ENCODE data around the gene KATNAL1. TPM values are rescaled to one million over a fixed set of nuclear protein-coding genes. Genes with fewer than 3 reads are reported as not detected.

KATNAL1 gene
- polyA plus RNA-seq, 1 donor (not counting 4 experiments of a cell fraction or from before 2014, with no cell fraction given), result 10.1 TPM

GRCh38 chr13:30355384-30355699 is 48.0 kb upstream of the KATNAL1 start:
- Histone ChIP-seq H4K20me1 (ENCODE audit: control insufficient read depth, extremely low read depth, insufficient read depth, low read length) (no peaks in the 10 kb centered on the region), H3K36me3 (ENCODE audit: control insufficient read depth in 2 of 2, extremely low read depth in 1 of 2, insufficient read depth in 2 of 2, low read length in 2 of 2) (no peaks in the 10 kb centered on the region), H3K9me3 (ENCODE audit: control insufficient read depth, low read depth, low read length) (no peaks in the 10 kb centered on the region), H3K4me1 (ENCODE audit: control insufficient read depth, extremely low read depth, insufficient read depth, low read length) (no peaks in the 10 kb centered on the region), H3K79me2 (ENCODE audit: control insufficient read depth, insufficient read depth, low read length) (no peaks in the 10 kb centered on the region), H3K27ac (ENCODE audit: control insufficient read depth, insufficient read depth, low read length) (no peak overlapping the region), H2AFZ (ENCODE audit: control insufficient read depth, low read length) (no peak overlapping the region), H3K9me1 (ENCODE audit: control insufficient read depth, extremely low read depth, insufficient read depth, low read length) (no peaks in the 10 kb centered on the region), H3K4me3 (ENCODE audit: control insufficient read depth in 2 of 3, extremely low read depth in 1 of 3, insufficient read depth in 2 of 3, low read depth in 1 of 3, low read length in 3 of 3) (no peak overlapping the region), H3K27me3 (ENCODE audit: control insufficient read depth, extremely low read depth, insufficient read depth, low read length) (no peaks in the 10 kb centered on the region), H3K4me2 (ENCODE audit: control insufficient read depth, extremely low read depth, insufficient read depth, low read depth, low read length) (no peak overlapping the region), H3K9ac (ENCODE audit: control insufficient read depth, extremely low read depth, insufficient read depth, low read length) (no peak overlapping the region)
- FAIRE-seq, result no peak
- dilution Hi-C loops (cut with MboI; ENCODE audit: extremely low pct_ligation_motif_present, low sequenced_read_pairs), result no loop called here
- no peak for TF ChIP-seq CTCF (optimal IDR thresholded peaks at IDR 0.05 in 1 of 3, IDR thresholded peaks at IDR 0.05 in 1 of 3, conservative IDR thresholded peaks at IDR 0.05 in 1 of 3; ENCODE audit: extremely low read depth in 1 of 3, insufficient read depth in 2 of 3, low read length in 3 of 3)
- TF ChIP-seq EZH2 (IDR thresholded peaks at IDR 0.05; ENCODE audit: low read length), result no peak
- no peak for DNase-seq (ENCODE audit: low read depth, low spot score)

GRCh38 chr13:30354493-30355383 is 47.4 kb upstream of the KATNAL1 start:
- no peaks in the 10 kb centered on the region for H4K20me1 ChIP-seq (ENCODE audit: control insufficient read depth, extremely low read depth, insufficient read depth, low read length)
- H3K27me3 ChIP-seq (ENCODE audit: control insufficient read depth, extremely low read depth, insufficient read depth, low read length), result no peaks in the 10 kb centered on the region
- H3K9me3 ChIP-seq (ENCODE audit: control insufficient read depth, low read depth, low read length), result no peaks in the 10 kb centered on the region
- H3K9me1 ChIP-seq (ENCODE audit: control insufficient read depth, extremely low read depth, insufficient read depth, low read length), result no peaks in the 10 kb centered on the region
- DNase-seq (ENCODE audit: low read depth, low spot score) (no peak), FAIRE-seq (no peak)
- H3K4me1 ChIP-seq (ENCODE audit: control insufficient read depth, extremely low read depth, insufficient read depth, low read length), result no peaks in the 10 kb centered on the region
- H3K4me3 ChIP-seq (ENCODE audit: control insufficient read depth in 2 of 3, extremely low read depth in 1 of 3, insufficient read depth in 2 of 3, low read depth in 1 of 3, low read length in 3 of 3), result no peak overlapping the region
- no peak overlapping the region for H2AFZ ChIP-seq (ENCODE audit: control insufficient read depth, low read length)
- TF ChIP-seq CTCF (optimal IDR thresholded peaks at IDR 0.05 in 1 of 3, IDR thresholded peaks at IDR 0.05 in 1 of 3, conservative IDR thresholded peaks at IDR 0.05 in 1 of 3; ENCODE audit: extremely low read depth in 1 of 3, insufficient read depth in 2 of 3, low read length in 3 of 3) (no peak), EZH2 (IDR thresholded peaks at IDR 0.05; ENCODE audit: low read length) (no peak)
- no peaks in the 10 kb centered on the region for H3K36me3 ChIP-seq (ENCODE audit: control insufficient read depth in 2 of 2, extremely low read depth in 1 of 2, insufficient read depth in 2 of 2, low read length in 2 of 2)
- no peak overlapping the region for H3K9ac ChIP-seq (ENCODE audit: control insufficient read depth, extremely low read depth, insufficient read depth, low read length)
- H3K27ac ChIP-seq (ENCODE audit: control insufficient read depth, insufficient read depth, low read length), result no peak overlapping the region
- H3K4me2 ChIP-seq (ENCODE audit: control insufficient read depth, extremely low read depth, insufficient read depth, low read depth, low read length), result no peak overlapping the region
- dilution Hi-C loops (cut with MboI; ENCODE audit: extremely low pct_ligation_motif_present, low sequenced_read_pairs), result no loop called here
- no peaks in the 10 kb centered on the region for H3K79me2 ChIP-seq (ENCODE audit: control insufficient read depth, insufficient read depth, low read length)
